SJSA1 (cell line): ENCODE results near the gene NUAK2. TPM values are rescaled to one million over a fixed set of nuclear protein-coding genes. Genes with fewer than 3 reads are reported as not detected.
"Not testable (repeated sequence)": the region's sequence is repeated elsewhere in the genome, so short reads cannot be mapped to it uniquely, and the experiment has no call there.

ENCODE experiments used
- DNase-seq, 2 experiments: peaks; one replicate each; pipeline ENCODE4 v3.0.0-alpha.2; 2015 to 2020; ENCODE audit warnings: low spot score in 2 of 2, low read depth in 1 of 2
- H3K27ac ChIP-seq: fragments of 250-450 bp; sonication (Bioruptor Pico); 2 replicates; pipeline ENCODE4 v1.5.1; 2020; ENCODE audit warnings: mild to moderate bottlenecking, moderate library complexity
- H3K27me3 ChIP-seq: fragments of 250-450 bp; sonication (Bioruptor Pico); replicated peaks from 2 replicates; pipeline ENCODE4 v1.5.1; 2020; ENCODE audit warnings: mild to moderate bottlenecking, moderate library complexity
- H3K36me3 ChIP-seq: fragments of 250-450 bp; sonication (Bioruptor Pico); 2 replicates; pipeline ENCODE4 v1.5.1; 2020; ENCODE audit warnings: mild to moderate bottlenecking
- H3K4me1 ChIP-seq: fragments of 250-450 bp; sonication (Bioruptor Pico); replicated peaks from 2 replicates; pipeline ENCODE4 v1.6.1; 2021; ENCODE audit warnings: mild to moderate bottlenecking
- H3K4me3 ChIP-seq: fragments of 250-450 bp; sonication (Bioruptor Pico); 2 replicates; pipeline ENCODE4 v1.5.1; 2020; ENCODE audit warnings: mild to moderate bottlenecking
- H3K9me3 ChIP-seq: fragments of 250-450 bp; sonication (Bioruptor Pico); replicated peaks from 2 replicates; pipeline ENCODE4 v1.5.1; 2020; ENCODE audit warnings: mild to moderate bottlenecking
- total RNA-seq: library from RNA; depleted of rRNA; stranded (reverse); fragments of >200 nt; shearing (Covaris generic); gene quantifications from 2 replicates; pipeline ENCODE4 v1.2.3, GENCODE V29; 2014; rRNA removed

NUAK2 gene
- 2.9 and 5.8 TPM in 2 replicates for total RNA-seq

DNA sequence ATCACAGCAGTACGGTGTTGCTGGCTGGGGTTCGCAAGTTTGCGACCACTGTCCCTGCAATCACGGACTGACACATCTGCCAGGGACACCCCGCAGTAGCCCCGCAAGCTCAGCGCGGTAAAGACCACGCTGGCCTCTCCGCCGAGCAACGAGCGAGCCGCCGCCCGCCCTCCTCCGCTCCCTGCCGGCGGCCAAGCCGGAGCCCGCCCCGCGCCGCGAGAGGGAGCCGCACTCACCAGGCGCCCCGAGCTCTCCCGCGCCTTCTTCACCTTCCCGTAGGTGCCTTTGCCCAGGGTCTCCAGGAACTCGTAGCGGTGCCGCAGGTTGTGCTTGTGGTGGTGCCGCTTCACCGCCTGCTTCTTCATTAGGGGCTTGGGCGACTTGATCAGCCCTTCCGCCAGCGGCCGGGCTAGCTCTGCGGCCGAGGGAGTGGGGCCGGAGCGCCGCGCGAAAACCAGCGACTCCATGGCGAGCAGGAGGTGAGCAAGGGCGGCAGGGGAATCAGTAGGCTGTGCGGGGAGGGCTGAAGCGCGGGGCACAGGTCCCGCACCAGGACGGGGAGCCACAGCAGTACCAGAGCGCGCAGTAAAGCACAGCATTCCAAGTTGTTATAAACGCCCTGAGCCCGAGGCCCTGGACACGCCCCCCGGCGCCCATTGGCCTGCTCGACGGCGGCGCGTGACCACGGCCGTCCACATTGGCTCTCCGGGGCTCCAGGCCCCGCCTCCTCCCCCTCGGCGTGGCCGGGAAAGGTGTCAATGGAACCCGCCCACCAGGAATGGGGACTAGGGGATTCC is at the start of gene NUAK2:
TSS of gene NUAK2 (minus strand) at position 584 of the 797 bp plus-strand sequence. CDS start at position 467, 117 bp downstream.
- peaks cover 59% of the 10 kb centered on the region for H3K4me1 ChIP-seq
- no peaks in the 10 kb centered on the region for H3K27me3 ChIP-seq
- peak within 1 kb of the TSS; percentile 40 for H3K27ac ChIP-seq

GRCh38 chr1:205370780-205371179 is 49.2 kb upstream of the NUAK2 start:
- Histone ChIP-seq H3K36me3 (no peaks in the 10 kb centered on the region), H3K27me3 (no peaks in the 10 kb centered on the region), H3K27ac (no peak overlapping the region), H3K4me1 (peaks cover 48% of the 10 kb centered on the region), H3K9me3 (no peaks in the 10 kb centered on the region), H3K4me3 (no peak overlapping the region)
- DNase-seq = no peak

More for the DNA sequence above, at the start of gene NUAK2:
- Histone ChIP-seq H3K36me3 (peaks cover 7% of the 10 kb centered on the region; the same call in 1 of the 2 replicates), H3K9me3 (no peaks in the 10 kb centered on the region), H3K4me3 (peak within 1 kb of the TSS; percentile 75)
- DNase-seq = peak; percentile 89 to 91

DNA sequence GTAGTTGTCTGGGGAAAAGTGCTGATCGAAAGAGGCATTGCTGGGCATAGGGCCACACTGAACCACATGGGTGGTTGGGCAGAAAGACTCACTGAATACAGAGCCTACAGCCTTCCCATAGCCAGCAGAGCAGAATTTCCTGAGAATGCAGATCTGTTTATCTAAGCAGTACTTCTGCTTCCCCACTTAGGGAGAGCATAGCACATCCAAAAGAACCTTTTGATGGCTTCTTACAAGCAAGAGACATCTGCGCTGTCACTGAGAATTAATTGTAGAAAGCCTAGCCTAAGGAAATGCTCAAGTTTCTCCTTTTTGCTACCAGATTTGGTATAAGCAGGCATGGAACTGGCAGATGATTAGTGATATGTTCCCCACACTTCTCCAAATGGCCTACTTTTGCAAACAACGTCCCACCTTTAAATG is 48.2 kb upstream of the NUAK2 start:
- DNase-seq = no peak
- no peaks in the 10 kb centered on the region for H3K36me3 ChIP-seq

DNA sequence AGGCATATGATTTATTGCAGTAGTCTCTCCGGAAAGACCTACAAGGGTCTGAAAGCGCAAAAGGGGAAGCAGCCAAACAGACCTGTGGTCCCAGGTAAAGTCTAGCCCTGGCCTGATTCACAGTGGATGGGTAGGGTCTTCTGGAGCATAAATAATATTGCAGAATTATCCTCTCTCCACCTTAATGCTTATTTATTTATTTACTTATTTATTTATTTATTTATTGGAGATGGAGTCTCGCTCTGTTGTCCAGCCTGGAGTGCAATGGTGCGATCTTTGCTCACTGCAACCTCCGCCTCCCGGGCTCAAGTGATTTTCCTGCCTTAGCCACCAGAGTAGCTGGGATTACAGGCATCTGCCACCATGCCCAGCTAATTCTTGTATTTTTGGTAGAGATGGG is 46.9 kb upstream of the NUAK2 start:
- 0 out of 2 replicates have a peak, but pooled peaks cover under 1% of the 10 kb centered on the region for H3K27me3 ChIP-seq
- DNase-seq = no peak
- no peak overlapping the region for H3K4me3 ChIP-seq
- peaks cover 31% of the 10 kb centered on the region for H3K4me1 ChIP-seq
- H3K27ac ChIP-seq = no peak overlapping the region
- H3K9me3 ChIP-seq = no peaks in the 10 kb centered on the region
- no peaks in the 10 kb centered on the region for H3K36me3 ChIP-seq

More for the DNA sequence above, 48.2 kb upstream of the NUAK2 start:
- Histone ChIP-seq H3K27ac (no peak overlapping the region), H3K27me3 (no peaks in the 10 kb centered on the region), H3K4me3 (no peak overlapping the region), H3K4me1 (peaks cover 43% of the 10 kb centered on the region), H3K9me3 (no peaks in the 10 kb centered on the region)

- Histone ChIP-seq H3K27me3 (peaks cover 14% of the 10 kb centered on the region), H3K36me3 (no peaks in the 10 kb centered on the region), H3K27ac (no peak overlapping the region), H3K4me3 (no peak overlapping the region), H3K9me3 (no peaks in the 10 kb centered on the region), H3K4me1 (peaks cover 12% of the 10 kb centered on the region)
- DNase-seq = peak in 1 of 2 experiments; percentile 42
These were observed 44.5 kb upstream of the NUAK2 start for GRCh38 chr1:205365945-205366463.

- H3K27me3 ChIP-seq = peaks cover 14% of the 10 kb centered on the region
- not testable (repeated sequence) for H3K9me3 ChIP-seq, H3K4me3 ChIP-seq, DNase-seq, H3K27ac ChIP-seq, H3K36me3 ChIP-seq
- peaks cover 12% of the 10 kb centered on the region for H3K4me1 ChIP-seq
These were observed 43.5 kb upstream of the NUAK2 start for GRCh38 chr1:205365086-205365485.

DNA sequence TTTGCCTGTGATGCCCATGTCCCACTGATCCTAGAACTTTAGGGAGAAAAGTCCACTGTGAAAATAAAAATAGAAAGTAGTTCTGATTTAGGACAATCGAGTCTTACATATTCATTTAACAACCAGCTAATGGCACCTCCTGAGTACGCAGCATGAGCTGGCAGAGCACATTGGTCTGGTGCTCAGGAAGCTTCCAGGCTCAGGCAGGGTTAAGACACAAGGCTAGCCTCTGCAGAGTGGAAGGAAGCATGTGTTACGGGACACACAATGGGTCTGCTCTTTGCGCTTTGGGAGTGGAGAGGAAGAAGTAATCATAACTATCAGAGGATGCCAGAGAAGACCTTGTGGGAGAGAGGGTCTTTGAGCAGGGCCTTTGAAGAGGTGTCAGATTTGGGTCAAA is 39.3 kb upstream of the NUAK2 start:
- Histone ChIP-seq H3K36me3 (no peaks in the 10 kb centered on the region), H3K4me1 (peaks cover 5% of the 10 kb centered on the region), H3K27ac (no peak overlapping the region), H3K27me3 (peaks cover 21% of the 10 kb centered on the region), H3K9me3 (no peaks in the 10 kb centered on the region), H3K4me3 (no peak overlapping the region)
- DNase-seq = no peak

GRCh38 chr1:205359771-205360565 is 38.4 kb upstream of the NUAK2 start:
- no peak for DNase-seq
- Histone ChIP-seq H3K27me3 (peaks cover 21% of the 10 kb centered on the region), H3K27ac (no peak overlapping the region), H3K4me1 (no peaks in the 10 kb centered on the region), H3K36me3 (no peaks in the 10 kb centered on the region), H3K4me3 (no peak overlapping the region), H3K9me3 (no peaks in the 10 kb centered on the region)

DNA sequence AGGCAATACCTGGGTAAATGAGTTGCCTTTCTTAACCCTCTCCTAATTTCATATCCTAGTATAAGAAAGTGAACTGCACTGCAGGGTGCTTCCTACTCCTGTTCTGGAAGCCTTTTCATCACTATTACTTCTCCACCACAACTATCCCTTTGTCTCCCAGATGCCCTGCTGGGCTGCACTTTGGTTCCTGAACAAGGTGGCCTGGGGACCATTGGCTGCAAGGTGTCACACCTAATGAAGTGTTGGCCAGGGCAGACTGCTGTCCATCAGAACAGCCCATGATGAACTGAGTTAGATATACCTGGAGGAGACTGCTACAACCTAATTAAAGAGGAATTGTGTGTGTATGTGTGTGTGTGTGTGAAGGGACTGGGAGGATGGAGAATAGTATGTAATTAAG is 37.0 kb upstream of the NUAK2 start:
- H3K4me3 ChIP-seq = no peak overlapping the region
- no peak for DNase-seq
- H3K36me3 ChIP-seq = no peaks in the 10 kb centered on the region
- H3K9me3 ChIP-seq = no peaks in the 10 kb centered on the region
- H3K4me1 ChIP-seq = no peaks in the 10 kb centered on the region
- peaks cover 21% of the 10 kb centered on the region for H3K27me3 ChIP-seq
- no peak overlapping the region for H3K27ac ChIP-seq

DNA sequence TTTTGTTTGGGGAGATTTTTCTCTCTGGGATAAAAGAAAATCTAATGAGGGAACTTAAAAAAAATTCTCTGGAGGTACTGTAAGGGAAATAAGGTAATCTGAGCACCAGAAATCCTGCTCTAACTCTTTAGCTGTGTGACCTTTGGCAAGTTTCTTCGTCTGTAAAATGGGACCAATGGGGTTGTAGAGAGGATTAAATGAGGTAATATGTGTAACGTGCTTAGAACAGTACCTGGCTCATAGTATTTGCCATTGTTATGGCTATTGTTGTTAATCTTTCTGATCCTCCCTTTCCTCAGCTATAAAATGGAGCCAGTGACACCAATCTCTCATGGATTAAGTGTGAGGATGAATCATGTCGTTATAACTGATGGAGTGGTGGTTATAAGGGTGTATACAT is 36.0 kb upstream of the NUAK2 start:
- no peak for DNase-seq
- Histone ChIP-seq H3K27me3 (peaks cover 13% of the 10 kb centered on the region; the same call in 1 of the 2 replicates), H3K27ac (no peak overlapping the region), H3K36me3 (no peaks in the 10 kb centered on the region), H3K9me3 (no peaks in the 10 kb centered on the region), H3K4me3 (no peak overlapping the region), H3K4me1 (no peaks in the 10 kb centered on the region)

DNA sequence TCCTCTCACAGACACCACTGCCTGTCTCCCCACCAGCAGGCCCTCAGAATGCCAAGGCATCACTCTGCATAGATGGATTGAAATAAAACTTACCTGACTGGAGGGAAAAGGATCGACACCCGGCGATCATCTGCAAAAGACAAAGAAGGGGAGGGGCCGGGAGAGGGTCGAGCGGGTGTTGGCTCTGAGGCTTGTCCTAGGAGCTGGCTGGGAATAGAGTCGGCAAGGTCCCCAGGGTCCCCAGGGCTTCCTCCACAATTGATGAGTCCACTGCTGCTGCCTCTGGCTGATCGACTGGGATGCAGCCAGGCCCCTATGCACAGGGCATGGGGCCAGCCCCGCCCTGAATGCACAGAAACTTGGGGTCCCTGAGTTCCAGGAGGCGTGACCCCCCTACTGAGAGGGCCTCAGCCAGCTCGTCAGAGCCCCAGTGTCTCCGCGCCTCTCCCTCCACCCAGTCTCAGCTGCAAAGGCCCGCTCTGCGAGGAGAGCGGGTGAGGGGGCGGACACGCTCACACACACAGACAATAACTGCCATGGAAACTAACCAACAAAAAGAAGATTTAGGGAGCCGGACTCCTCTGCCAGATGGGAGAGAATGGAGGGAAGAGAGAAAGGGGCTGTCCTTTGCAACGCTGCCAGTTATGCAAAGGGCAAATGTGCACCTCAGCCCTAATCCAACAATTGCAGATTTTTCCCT is 35.0 kb upstream of the NUAK2 start, which contains the start of gene KLHDC8A:
TSS of gene KLHDC8A (minus strand) at position 483 of the 700 bp plus-strand sequence. CDS start 13,318 bp downstream, outside the sequence.
- H3K4me3 ChIP-seq = no peak within 1 kb of the TSS
- no peak for DNase-seq
- H3K9me3 ChIP-seq = no peaks in the 10 kb centered on the region
- H3K27me3 ChIP-seq = peaks cover 7% of the 10 kb centered on the region; the same call in 1 of the 2 replicates
- no peak within 1 kb of the TSS for H3K27ac ChIP-seq
- no peaks in the 10 kb centered on the region for H3K36me3 ChIP-seq
- no peaks in the 10 kb centered on the region for H3K4me1 ChIP-seq

DNA sequence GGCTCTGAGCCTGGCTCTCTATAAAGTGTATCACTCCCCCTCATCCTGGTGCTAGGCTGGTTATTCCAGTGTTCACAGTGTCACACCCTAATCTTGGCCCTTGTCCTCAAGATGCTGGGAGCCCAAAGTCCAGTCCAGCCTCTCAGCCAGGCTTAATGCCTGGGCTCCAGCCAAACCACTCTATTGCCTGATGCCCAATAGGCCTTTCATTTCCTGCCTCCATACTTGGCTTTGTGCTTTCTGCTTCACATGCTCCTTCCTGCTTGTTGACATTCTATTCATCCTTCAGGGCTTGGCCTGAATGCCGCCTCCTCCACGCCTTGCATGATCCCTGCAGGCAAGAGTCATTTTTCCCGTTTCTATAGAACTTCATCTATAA is 33.5 kb upstream of the NUAK2 start:
- Histone ChIP-seq H3K36me3 (no peaks in the 10 kb centered on the region), H3K4me1 (no peaks in the 10 kb centered on the region), H3K4me3 (no peak overlapping the region), H3K9me3 (no peaks in the 10 kb centered on the region), H3K27me3 (peaks cover 10% of the 10 kb centered on the region; the same call in 1 of the 2 replicates), H3K27ac (no peak overlapping the region)
- DNase-seq = no peak
